ENCODE results near the gene MYL1. TPM values are rescaled to one million over a fixed set of nuclear protein-coding genes. Genes with fewer than 3 reads are reported as not detected.

Gene MYL1
- total and polyA plus RNA-seq, 2 donors (not counting 1 experiment from before 2014, with no cell fraction given): not detected

DNA sequence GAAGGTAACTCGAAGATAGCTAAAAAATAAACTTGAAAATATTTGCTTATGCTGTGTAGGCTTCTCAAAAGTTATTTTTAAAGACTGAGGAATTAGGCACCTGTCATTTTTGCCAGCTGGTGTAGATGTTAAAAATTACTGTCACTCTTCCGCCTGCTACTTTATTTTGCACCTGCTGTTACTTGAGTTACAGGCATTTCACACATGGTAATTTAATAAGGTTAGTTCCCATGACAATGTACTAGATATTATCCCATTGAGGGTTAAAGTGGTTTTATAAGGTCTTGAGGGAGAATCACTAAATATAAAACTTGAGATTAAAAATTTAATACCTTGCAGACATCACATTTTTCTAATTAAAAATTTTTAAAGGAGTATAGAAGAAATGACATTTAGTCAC is 26.6 kb downstream of the MYL1 start:
- H3K27me3 ChIP-seq (replicated peaks in 1 of 4; ENCODE audit: control extremely low read depth in 1 of 4, control insufficient read depth in 3 of 4, insufficient read depth in 4 of 4, low read length in 3 of 4): no peaks in the 10 kb centered on the region
- no peak overlapping the region for H3K4me2 ChIP-seq (replicated peaks; ENCODE audit: low read depth, low read length, poor library complexity, severe bottlenecking)
- ChIA-PET CTCF (interaction anchor here (0.6 kb wide), 1 partner anchor 17 kb away, joined by 3 read pairs; no protein-coding TSS in a partner anchor), POLR2A (no interaction called here)
- Mint-ChIP-seq H3K9me3 (ENCODE audit: insufficient read depth) (peaks cover 4% of the 10 kb centered on the region), H3K4me3 (no peak overlapping the region), H3K27me3 (no peaks in the 10 kb centered on the region), H3K27ac (no peak overlapping the region), H3K4me1 (no peaks in the 10 kb centered on the region)
- H3K79me2 ChIP-seq (ENCODE audit: control insufficient read depth, insufficient read depth, low read length): no peaks in the 10 kb centered on the region
- intact Hi-C loops (cut with micrococcal nuclease): no loop called here
- H3K27ac ChIP-seq (ENCODE audit: low read length in 2 of 2): no peak overlapping the region
- DNase-seq: no peak
- H3K9ac ChIP-seq (ENCODE audit: low read length): no peak overlapping the region
- WGBS (ENCODE audit: insufficient coverage): no CpG with 5 or more reads among the region's 2 CpGs
- H2AFZ ChIP-seq (ENCODE audit: insufficient read depth, low read depth, low read length, poor library complexity, severe bottlenecking): no peak overlapping the region
- no peak for ATAC-seq (ENCODE audit: low read depth)
- no peak for TF ChIP-seq EZH2 (IDR thresholded peaks at IDR 0.05; ENCODE audit: borderline replicate concordance, insufficient read depth, low read depth, low read length, poor library complexity, severe bottlenecking)
- TF ChIP-seq CTCF (IDR thresholded peaks at IDR 0.05): no peak
- H3K9me3 ChIP-seq (ENCODE audit: control extremely low read depth in 1 of 3, control insufficient read depth in 2 of 3, insufficient read depth in 1 of 3, low read length in 2 of 3): peaks cover 0 to 8% (median 0%) of the 10 kb centered on the region in 3 donors
- H4K20me1 ChIP-seq (ENCODE audit: control insufficient read depth, insufficient read depth, low read length, poor library complexity, severe bottlenecking): no peaks in the 10 kb centered on the region
- no peaks in the 10 kb centered on the region for H3K36me3 ChIP-seq (replicated peaks in 1 of 2; ENCODE audit: control extremely low read depth in 1 of 2, control insufficient read depth in 1 of 2, extremely low read depth in 1 of 2, insufficient read depth in 2 of 2, low read length in 1 of 2)
- no peak overlapping the region for H3K4me3 ChIP-seq (ENCODE audit: control extremely low read depth in 1 of 5, extremely low read depth in 1 of 5, insufficient read depth in 1 of 5, low read depth in 2 of 5, low read length in 4 of 5)
- H3K4me1 ChIP-seq (ENCODE audit: control insufficient read depth in 2 of 2, insufficient read depth in 2 of 2, low read length in 2 of 2): no peaks in the 10 kb centered on the region

DNA sequence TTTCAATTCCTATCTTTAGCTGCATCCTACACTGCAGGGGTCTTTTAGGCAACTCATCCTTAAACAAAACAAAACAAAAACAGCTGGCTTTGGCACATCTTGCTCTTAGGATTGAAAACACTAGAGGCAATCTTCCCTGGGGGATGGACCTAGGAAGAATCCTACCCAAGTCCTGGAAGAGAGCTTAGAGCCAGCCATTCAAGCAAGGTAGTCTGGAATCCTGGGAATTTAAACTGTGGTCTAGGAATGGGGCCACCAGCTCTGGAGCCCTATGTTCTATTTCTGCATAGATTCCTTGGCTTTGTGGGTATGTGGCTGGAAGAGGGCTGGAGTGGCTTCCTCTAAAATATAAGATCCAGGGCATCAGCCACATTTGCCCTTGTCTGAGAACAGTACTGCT is 27.7 kb downstream of the MYL1 start:
- ATAC-seq (ENCODE audit: low read depth): no peak
- Histone ChIP-seq H3K36me3 (replicated peaks in 1 of 2; ENCODE audit: control extremely low read depth in 1 of 2, control insufficient read depth in 1 of 2, extremely low read depth in 1 of 2, insufficient read depth in 2 of 2, low read length in 1 of 2) (no peaks in the 10 kb centered on the region), H3K79me2 (ENCODE audit: control insufficient read depth, insufficient read depth, low read length) (no peaks in the 10 kb centered on the region), H3K9me3 (ENCODE audit: control extremely low read depth in 1 of 3, control insufficient read depth in 2 of 3, insufficient read depth in 1 of 3, low read length in 2 of 3) (peaks cover 0 to 8% (median 0%) of the 10 kb centered on the region in 3 donors), H3K4me3 (ENCODE audit: control extremely low read depth in 1 of 5, extremely low read depth in 1 of 5, insufficient read depth in 1 of 5, low read depth in 2 of 5, low read length in 4 of 5) (no peak overlapping the region), H3K27me3 (replicated peaks in 1 of 4; ENCODE audit: control extremely low read depth in 1 of 4, control insufficient read depth in 3 of 4, insufficient read depth in 4 of 4, low read length in 3 of 4) (no peaks in the 10 kb centered on the region), H3K9ac (ENCODE audit: low read length) (no peak overlapping the region), H3K4me1 (ENCODE audit: control insufficient read depth in 2 of 2, insufficient read depth in 2 of 2, low read length in 2 of 2) (no peaks in the 10 kb centered on the region), H3K4me2 (replicated peaks; ENCODE audit: low read depth, low read length, poor library complexity, severe bottlenecking) (no peak overlapping the region), H4K20me1 (ENCODE audit: control insufficient read depth, insufficient read depth, low read length, poor library complexity, severe bottlenecking) (no peaks in the 10 kb centered on the region), H2AFZ (ENCODE audit: insufficient read depth, low read depth, low read length, poor library complexity, severe bottlenecking) (no peak overlapping the region), H3K27ac (ENCODE audit: low read length in 2 of 2) (no peak overlapping the region)
- no peaks in the 10 kb centered on the region for H3K27me3 Mint-ChIP-seq
- H3K4me1 Mint-ChIP-seq: no peaks in the 10 kb centered on the region
- ChIA-PET POLR2A (no interaction called here), CTCF (no interaction called here)
- H3K4me3 Mint-ChIP-seq: no peak overlapping the region
- H3K27ac Mint-ChIP-seq: no peak overlapping the region
- DNase-seq: no peak
- H3K9me3 Mint-ChIP-seq (ENCODE audit: insufficient read depth): peaks cover 6% of the 10 kb centered on the region
- TF ChIP-seq CTCF (IDR thresholded peaks at IDR 0.05) (no peak), EZH2 (IDR thresholded peaks at IDR 0.05; ENCODE audit: borderline replicate concordance, insufficient read depth, low read depth, low read length, poor library complexity, severe bottlenecking) (no peak)
- intact Hi-C loops (cut with micrococcal nuclease): no loop called here

Measured in B cell (primary cell).